CD1c-positive myeloid dendritic cell (primary cell): ENCODE measurements around the gene FLII.

Experiments used
- DNase-seq: peaks from one replicate; pipeline ENCODE4 v3.0.0-alpha.2; 2016; ENCODE audit errors: extremely low spot score

Gene FLII

GRCh38 chr17:18260332-18261145 lies 2.0 kb upstream of the FLII start, which contains the start of gene MIEF2:
Gene MIEF2, plus strand, starts transcription at chr17:18260662. Its CDS starts 2,059 bp downstream, at chr17:18262721.
- peak; percentile 95 for DNase-seq

- DNase-seq, result no peak
Measured at GRCh38 chr17:18259621-18260331, 1.2 kb upstream of the FLII start.

GRCh38 chr17:18257982-18258355 lies 569 bp downstream of the FLII start:
- peak; percentile 93 for DNase-seq

- DNase-seq, result no peak
Measured at GRCh38 chr17:18257268-18257981, 1.1 kb downstream of the FLII start.

GRCh38 chr17:18256776-18257175 lies 1.8 kb downstream of the FLII start:
- DNase-seq, result no peak

- no peak for DNase-seq
Measured at GRCh38 chr17:18256351-18256750, 2.2 kb downstream of the FLII start.

GRCh38 chr17:18254888-18255649 lies 3.5 kb downstream of the FLII start:
- DNase-seq, result no peak

GRCh38 chr17:18253947-18254821 lies 4.4 kb downstream of the FLII start:
- no peak for DNase-seq

- DNase-seq, result no peak
Measured at GRCh38 chr17:18253187-18253884, 5.2 kb downstream of the FLII start.

GRCh38 chr17:18252160-18252559 lies 6.4 kb downstream of the FLII start:
- no peak for DNase-seq

- DNase-seq, result no peak
Measured at GRCh38 chr17:18251204-18251603, 7.3 kb downstream of the FLII start.

- DNase-seq, result no peak
Measured at GRCh38 chr17:18250708-18251107, 7.8 kb downstream of the FLII start.

- no peak for DNase-seq
Measured at GRCh38 chr17:18250259-18250658, 8.3 kb downstream of the FLII start.

- no peak for DNase-seq
Measured at GRCh38 chr17:18248811-18249210, 9.7 kb downstream of the FLII start.

GRCh38 chr17:18248300-18248731 lies 10.2 kb downstream of the FLII start:
- peak; percentile 75 for DNase-seq

- DNase-seq, result no peak
Measured at GRCh38 chr17:18247613-18248001, 10.9 kb downstream of the FLII start.

GRCh38 chr17:18246880-18247612 lies 11.5 kb downstream of the FLII start:
- DNase-seq, result peak; percentile 46

GRCh38 chr17:18246109-18246725 lies 12.3 kb downstream of the FLII start:
- DNase-seq, result no peak
